Immature natural killer cell (primary cell): ENCODE data around the gene MGAT3. TPM values are rescaled to one million over a fixed set of nuclear protein-coding genes. Genes with fewer than 3 reads are reported as not detected.
A peak's percentile ranks its signal among the peaks of the same experiment; 100 is the strongest.
"Not testable (repeated sequence)": the region's sequence is repeated elsewhere in the genome, so short reads cannot be mapped to it uniquely, and the experiment has no call there.

Experiments
- DNase-seq, 3 donors: peaks; one replicate each; pipeline ENCODE4 v3.0.0; 2022; ENCODE audit warnings: mixed read lengths in 1 of 3
- H3K27ac Mint-ChIP-seq, 6 donors: one replicate each; pipeline ENCODE4 v1.8.0; 2020; ENCODE audit warnings: mixed read lengths in 6 of 6, mild to moderate bottlenecking in 5 of 6, inconsistent platforms in 4 of 6, moderate library complexity in 3 of 6
- H3K27me3 Mint-ChIP-seq, 3 donors: one replicate each; pipeline ENCODE4 v1.8.0; 2020 to 2021; ENCODE audit warnings: low read depth in 3 of 3, mild to moderate bottlenecking in 3 of 3, mixed read lengths in 3 of 3, moderate library complexity in 3 of 3, inconsistent platforms in 1 of 3
- H3K36me3 Mint-ChIP-seq, 3 donors: one replicate each; pipeline ENCODE4 v1.8.0; 2020; ENCODE audit warnings: mixed read lengths in 3 of 3, inconsistent platforms in 2 of 3, mild to moderate bottlenecking in 2 of 3
- H3K4me1 Mint-ChIP-seq, 2 donors: one replicate each; pipeline ENCODE4 v1.8.0; 2020; ENCODE audit warnings: inconsistent platforms in 2 of 2, mild to moderate bottlenecking in 2 of 2, mixed read lengths in 2 of 2, moderate library complexity in 1 of 2
- H3K4me3 Mint-ChIP-seq, 5 donors: one replicate each; pipeline ENCODE4 v1.8.0; 2020; ENCODE audit warnings: mild to moderate bottlenecking in 5 of 5, mixed read lengths in 5 of 5, inconsistent platforms in 3 of 5, moderate library complexity in 3 of 5
- H3K9me3 Mint-ChIP-seq, 6 donors: one replicate each; pipeline ENCODE4 v1.8.0; 2020; ENCODE audit warnings: mild to moderate bottlenecking in 6 of 6, mixed read lengths in 6 of 6, inconsistent platforms in 4 of 6, moderate library complexity in 3 of 6
- polyA plus RNA-seq, 3 donors: library from polyadenylated mRNA; unstranded; fragments of 300-500 nt; fragmentation: Illumina TruSeq; gene quantifications; one replicate each; pipeline ENCODE4 v1.2.3, GENCODE V29; 2021

MGAT3 gene
- polyA plus RNA-seq, 3 donors from 2014 or later: not detected

GRCh38 chr22:39501644-39502108, 44.9 kb downstream of the MGAT3 start:
- Mint-ChIP-seq H3K27ac (peak overlapping the region; percentile 90 to 97 (median 94)), H3K36me3 (peaks cover 11 to 21% (median 14%) of the 10 kb centered on the region in 3 donors), H3K4me1 (peaks cover 32 to 45% of the 10 kb centered on the region in 2 donors), H3K4me3 (peak overlapping the region; percentile 90 to 98 (median 96)), H3K9me3 (no peaks in the 10 kb centered on the region), H3K27me3 (peaks cover 0 to 3% (median 2%) of the 10 kb centered on the region in 3 donors)
- DNase-seq: no peak

GRCh38 chr22:39502109-39502788, 45.4 kb downstream of the MGAT3 start, which contains the start of gene MIEF1:
TSS of gene MIEF1 (plus strand) at chr22:39502290. CDS start at chr22:39511295, 9,005 bp downstream.
- Mint-ChIP-seq H3K9me3 (no peaks in the 10 kb centered on the region), H3K36me3 (peaks cover 11 to 25% (median 17%) of the 10 kb centered on the region in 3 donors), H3K27me3 (peaks cover 0 to 3% (median 2%) of the 10 kb centered on the region in 3 donors), H3K27ac (peak within 1 kb of the TSS; percentile 90 to 97 (median 94)), H3K4me1 (peaks cover 32 to 48% of the 10 kb centered on the region in 2 donors), H3K4me3 (peak within 1 kb of the TSS; percentile 90 to 98 (median 96))
- DNase-seq: peak; percentile 89 to 91 (median 89)

GRCh38 chr22:39502789-39503409, 46.1 kb downstream of the MGAT3 start:
- peak overlapping the region; percentile 58 to 92 (median 79) for H3K27ac Mint-ChIP-seq
- peaks cover 32 to 48% of the 10 kb centered on the region in 2 donors for H3K4me1 Mint-ChIP-seq
- H3K4me3 Mint-ChIP-seq: peak overlapping the region; percentile 90 to 98 (median 96)

GRCh38 chr22:39503630-39504029, 46.8 kb downstream of the MGAT3 start:
- no peak for DNase-seq
- peak overlapping the region; percentile 90 to 98 (median 96) for H3K4me3 Mint-ChIP-seq
- H3K27ac Mint-ChIP-seq: peak overlapping the region in 5 of 6 donors; percentile 55 to 90 (median 73)
- H3K36me3 Mint-ChIP-seq: peaks cover 11 to 27% (median 22%) of the 10 kb centered on the region in 3 donors
- H3K9me3 Mint-ChIP-seq: no peaks in the 10 kb centered on the region
- peaks cover 36 to 56% of the 10 kb centered on the region in 2 donors for H3K4me1 Mint-ChIP-seq
- peaks cover 0 to 3% (median 2%) of the 10 kb centered on the region in 3 donors for H3K27me3 Mint-ChIP-seq

More at GRCh38 chr22:39502789-39503409, 46.1 kb downstream of the MGAT3 start:
- peaks cover 0 to 3% (median 2%) of the 10 kb centered on the region in 3 donors for H3K27me3 Mint-ChIP-seq
- DNase-seq: no peak
- peaks cover 11 to 25% (median 17%) of the 10 kb centered on the region in 3 donors for H3K36me3 Mint-ChIP-seq
- no peaks in the 10 kb centered on the region for H3K9me3 Mint-ChIP-seq

DNA sequence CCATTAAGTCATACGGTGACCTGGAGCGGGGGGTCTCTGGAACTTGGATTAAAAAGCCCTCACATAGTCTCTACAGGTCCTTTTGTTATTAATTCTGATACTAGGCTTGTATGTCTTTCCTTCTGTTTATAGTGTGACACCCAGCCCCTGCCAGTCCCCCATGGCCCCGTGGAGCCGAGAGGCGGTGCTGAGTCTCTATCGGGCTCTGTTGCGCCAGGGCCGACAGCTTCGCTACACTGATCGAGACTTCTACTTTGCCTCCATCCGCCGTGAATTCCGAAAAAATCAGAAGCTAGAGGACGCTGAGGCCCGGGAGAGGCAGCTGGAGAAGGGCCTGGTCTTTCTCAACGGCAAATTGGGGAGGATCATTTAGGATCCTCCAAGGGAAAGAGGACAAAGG, 47.3 kb downstream of the MGAT3 start:
- Mint-ChIP-seq H3K36me3 (peaks cover 11 to 29% (median 24%) of the 10 kb centered on the region in 3 donors), H3K27me3 (peaks cover 0 to 3% (median 2%) of the 10 kb centered on the region in 3 donors), H3K9me3 (no peaks in the 10 kb centered on the region), H3K27ac (no peak overlapping the region), H3K4me1 (peaks cover 37 to 57% of the 10 kb centered on the region in 2 donors), H3K4me3 (peak overlapping the region; percentile 34 to 98 (median 95))
- no peak for DNase-seq

GRCh38 chr22:39507021-39507420, 50.2 kb downstream of the MGAT3 start:
- not testable (repeated sequence) for H3K27me3 Mint-ChIP-seq, H3K4me3 Mint-ChIP-seq, H3K27ac Mint-ChIP-seq, H3K9me3 Mint-ChIP-seq, DNase-seq
- Mint-ChIP-seq H3K36me3 (peaks cover 11 to 49% (median 36%) of the 10 kb centered on the region in 3 donors), H3K4me1 (peaks cover 33 to 65% of the 10 kb centered on the region in 2 donors)

- DNase-seq: no peak
- Mint-ChIP-seq H3K4me1 (peaks cover 22 to 54% of the 10 kb centered on the region in 2 donors), H3K4me3 (no peak overlapping the region), H3K9me3 (no peaks in the 10 kb centered on the region), H3K27ac (no peak overlapping the region), H3K27me3 (peaks cover 0 to 6% (median 0%) of the 10 kb centered on the region in 3 donors), H3K36me3 (peaks cover 16 to 50% (median 36%) of the 10 kb centered on the region in 3 donors)
Observed at GRCh38 chr22:39508393-39508792, 51.6 kb downstream of the MGAT3 start.

GRCh38 chr22:39510529-39511149, 53.8 kb downstream of the MGAT3 start:
- no peaks in the 10 kb centered on the region for H3K9me3 Mint-ChIP-seq
- H3K4me1 Mint-ChIP-seq: peaks cover 6 to 45% of the 10 kb centered on the region in 2 donors
- no peak overlapping the region for H3K4me3 Mint-ChIP-seq
- peaks cover 22 to 51% (median 39%) of the 10 kb centered on the region in 3 donors for H3K36me3 Mint-ChIP-seq
- DNase-seq: no peak
- no peak overlapping the region for H3K27ac Mint-ChIP-seq
- H3K27me3 Mint-ChIP-seq: peaks cover 0 to 4% (median 1%) of the 10 kb centered on the region in 3 donors

DNA sequence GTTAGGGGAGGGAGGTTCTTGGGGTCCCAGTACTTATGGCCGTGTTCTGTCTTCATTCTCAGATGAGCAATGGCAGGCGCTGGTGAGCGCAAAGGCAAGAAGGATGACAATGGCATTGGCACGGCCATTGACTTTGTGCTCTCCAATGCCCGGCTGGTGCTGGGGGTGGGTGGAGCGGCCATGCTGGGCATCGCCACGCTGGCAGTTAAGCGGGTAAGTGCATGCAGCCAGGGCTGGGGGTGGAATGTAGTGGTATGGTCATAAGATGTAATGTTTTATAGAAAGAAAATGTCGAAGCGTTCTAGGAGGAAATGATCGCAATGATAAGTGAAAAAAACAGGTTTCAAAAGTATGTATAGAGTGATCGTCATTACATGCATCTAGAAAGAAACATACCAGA, 54.4 kb downstream of the MGAT3 start:
- no peak overlapping the region for H3K27ac Mint-ChIP-seq
- H3K9me3 Mint-ChIP-seq: no peaks in the 10 kb centered on the region
- H3K27me3 Mint-ChIP-seq: peaks cover 0 to 4% (median 1%) of the 10 kb centered on the region in 3 donors
- H3K4me3 Mint-ChIP-seq: no peak overlapping the region
- H3K36me3 Mint-ChIP-seq: peaks cover 19 to 50% (median 33%) of the 10 kb centered on the region in 3 donors
- H3K4me1 Mint-ChIP-seq: peaks cover 5 to 39% of the 10 kb centered on the region in 2 donors
- DNase-seq: no peak

- H3K36me3 Mint-ChIP-seq: peaks cover 20 to 45% (median 25%) of the 10 kb centered on the region in 3 donors
- H3K4me3 Mint-ChIP-seq: no peak overlapping the region
- no peak for DNase-seq
- peaks cover 0 to 4% (median 1%) of the 10 kb centered on the region in 3 donors for H3K27me3 Mint-ChIP-seq
- H3K4me1 Mint-ChIP-seq: peaks cover 5 to 31% of the 10 kb centered on the region in 2 donors
- H3K9me3 Mint-ChIP-seq: no peaks in the 10 kb centered on the region
- no peak overlapping the region for H3K27ac Mint-ChIP-seq
Observed at GRCh38 chr22:39512026-39512425, 55.2 kb downstream of the MGAT3 start.

DNA sequence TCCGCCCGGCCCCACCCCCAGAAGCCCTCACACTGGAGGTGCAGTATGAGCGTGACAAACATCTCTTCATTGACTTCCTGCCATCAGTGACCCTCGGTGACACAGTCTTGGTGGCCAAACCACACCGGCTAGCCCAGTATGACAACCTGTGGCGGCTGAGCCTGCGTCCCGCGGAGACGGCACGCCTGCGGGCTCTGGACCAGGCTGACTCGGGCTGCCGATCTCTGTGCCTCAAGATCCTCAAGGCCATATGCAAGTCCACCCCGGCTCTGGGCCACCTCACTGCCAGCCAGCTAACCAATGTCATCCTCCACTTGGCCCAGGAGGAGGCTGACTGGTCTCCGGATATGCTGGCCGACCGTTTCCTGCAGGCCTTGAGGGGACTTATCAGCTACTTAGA, 57.0 kb downstream of the MGAT3 start:
- H3K4me3 Mint-ChIP-seq: no peak overlapping the region
- DNase-seq: no peak
- H3K27ac Mint-ChIP-seq: no peak overlapping the region

GRCh38 chr22:39514373-39514973, 57.7 kb downstream of the MGAT3 start:
- Mint-ChIP-seq H3K36me3 (peaks cover 18 to 37% (median 21%) of the 10 kb centered on the region in 3 donors), H3K4me1 (peaks cover 7 to 29% of the 10 kb centered on the region in 2 donors), H3K4me3 (no peak overlapping the region)

More for the DNA sequence above, 57.0 kb downstream of the MGAT3 start:
- Mint-ChIP-seq H3K36me3 (peaks cover 19 to 42% (median 21%) of the 10 kb centered on the region in 3 donors), H3K4me1 (peaks cover 1 to 26% of the 10 kb centered on the region in 2 donors), H3K9me3 (no peaks in the 10 kb centered on the region), H3K27me3 (peaks cover 0 to 4% (median 3%) of the 10 kb centered on the region in 3 donors)

More at GRCh38 chr22:39514373-39514973, 57.7 kb downstream of the MGAT3 start:
- no peak for DNase-seq
- Mint-ChIP-seq H3K27me3 (peaks cover 2 to 4% (median 3%) of the 10 kb centered on the region in 3 donors), H3K9me3 (no peaks in the 10 kb centered on the region), H3K27ac (no peak overlapping the region)
